Ascending aorta (tissue), 2 donors: ENCODE data around the gene ZCCHC13. TPM values are rescaled to one million over a fixed set of nuclear protein-coding genes. Genes with fewer than 3 reads are reported as not detected.

Experiments used
- DNase-seq, 2 donors: peaks; one replicate each; pipeline ENCODE4 v3.0.0-alpha.2; 2019; ENCODE audit warnings: low spot score in 2 of 2
- H3K27ac ChIP-seq, 2 donors: fragments of 200-600 bp; sonication (generic); one replicate each; pipeline ENCODE4 v1.5.1; 2016 to 2017; ENCODE audit warnings: mild to moderate bottlenecking in 1 of 2
- H3K27me3 ChIP-seq: fragments of 200-600 bp; sonication (generic); one replicate; pipeline ENCODE4 v1.5.1; 2017
- H3K36me3 ChIP-seq, 2 donors: fragments of 200-600 bp; sonication (generic); one replicate each; pipeline ENCODE4 v1.5.1; 2016
- H3K4me1 ChIP-seq, 2 donors: fragments of 200-600 bp; sonication (generic); one replicate each; pipeline ENCODE4 v1.5.1; 2016 to 2017; ENCODE audit warnings: mild to moderate bottlenecking in 1 of 2
- H3K4me3 ChIP-seq, 2 donors: fragments of 200-600 bp; sonication (generic); one replicate each; pipeline ENCODE4 v1.5.1; 2016 to 2017; ENCODE audit warnings: mild to moderate bottlenecking in 1 of 2
- H3K9me3 ChIP-seq, 2 donors: fragments of 200-600 bp; sonication (generic); one replicate each; pipeline ENCODE4 v1.5.1; 2016
- CTCF ChIP-seq, 3 experiments: fragments of 200-600 bp in 2 of 3; fragments of 450-650 bp in 1 of 3; sonication (generic) in 2 of 3; IDR thresholded peaks; one replicate each; pipeline ENCODE4 v1.5.1; 2016 to 2019; ENCODE audit warnings: antibody characterized with exemption in 3 of 3, mild to moderate bottlenecking in 1 of 3, moderate library complexity in 1 of 3
- intact Hi-C: fragments of 100-400 bp; cut with DNase I; formaldehyde crosslinking; loops from one replicate; pipeline ENCODE4 v1.15.1; 2023
- total RNA-seq: library from RNA; depleted of rRNA; stranded (reverse); fragments of >200 nt; gene quantifications from one replicate; pipeline ENCODE4 v1.1.0, GENCODE V29; 2016

Gene ZCCHC13
- total RNA-seq, 1 donor from 2014 or later, result not detected

GRCh38 chrX:74274516-74274915, 29.5 kb upstream of the ZCCHC13 start:
- Histone ChIP-seq H3K4me3 (no peak overlapping the region), H3K27ac (no peak overlapping the region), H3K4me1 (no peaks in the 10 kb centered on the region), H3K9me3 (no peaks in the 10 kb centered on the region), H3K36me3 (peaks cover 0 to 36% of the 10 kb centered on the region in 2 donors), H3K27me3 (no peaks in the 10 kb centered on the region)
- intact Hi-C loops, result no loop called here
- no peak for DNase-seq
- TF ChIP-seq CTCF (IDR thresholded peaks at IDR 0.05), result no peak

GRCh38 chrX:74277320-74277719, 26.7 kb upstream of the ZCCHC13 start:
- Histone ChIP-seq H3K27me3 (no peaks in the 10 kb centered on the region), H3K9me3 (no peaks in the 10 kb centered on the region), H3K27ac (no peak overlapping the region), H3K4me1 (no peaks in the 10 kb centered on the region), H3K36me3 (peaks cover 0 to 53% of the 10 kb centered on the region in 2 donors), H3K4me3 (no peak overlapping the region)
- no peak for DNase-seq
- intact Hi-C loops, result no loop called here
- TF ChIP-seq CTCF (IDR thresholded peaks at IDR 0.05), result no peak

GRCh38 chrX:74277846-74278245, 26.1 kb upstream of the ZCCHC13 start:
- peaks cover 0 to 53% of the 10 kb centered on the region in 2 donors for H3K36me3 ChIP-seq
- intact Hi-C loops, result no loop called here

GRCh38 chrX:74280759-74281158, 23.2 kb upstream of the ZCCHC13 start:
- no peak overlapping the region for H3K4me3 ChIP-seq
- no peaks in the 10 kb centered on the region for H3K27me3 ChIP-seq
- no peaks in the 10 kb centered on the region for H3K9me3 ChIP-seq
- H3K36me3 ChIP-seq, result peaks cover 0 to 47% of the 10 kb centered on the region in 2 donors
- intact Hi-C loops, result no loop called here
- no peak for TF ChIP-seq CTCF (IDR thresholded peaks at IDR 0.05)
- H3K4me1 ChIP-seq, result peaks cover 0 to 6% of the 10 kb centered on the region in 2 donors
- no peak overlapping the region for H3K27ac ChIP-seq
- no peak for DNase-seq

More at GRCh38 chrX:74277846-74278245, 26.1 kb upstream of the ZCCHC13 start:
- Histone ChIP-seq H3K9me3 (no peaks in the 10 kb centered on the region), H3K27me3 (no peaks in the 10 kb centered on the region), H3K4me3 (no peak overlapping the region), H3K27ac (no peak overlapping the region), H3K4me1 (no peaks in the 10 kb centered on the region)
- no peak for TF ChIP-seq CTCF (IDR thresholded peaks at IDR 0.05)
- DNase-seq, result no peak

GRCh38 chrX:74284391-74284952, 19.5 kb upstream of the ZCCHC13 start:
- Histone ChIP-seq H3K27ac (peak overlapping the region; percentile 20 to 37), H3K36me3 (peaks cover 0 to 28% of the 10 kb centered on the region in 2 donors), H3K9me3 (no peaks in the 10 kb centered on the region), H3K27me3 (no peaks in the 10 kb centered on the region), H3K4me3 (peak overlapping the region in 1 of 2 donors; percentile 2), H3K4me1 (peaks cover 0 to 6% of the 10 kb centered on the region in 2 donors)
- no peak for DNase-seq
- TF ChIP-seq CTCF (IDR thresholded peaks at IDR 0.05), result no peak
- intact Hi-C loops, result no loop called here
